Effector CD8-positive, alpha-beta T cell (primary cell): Measurements from ENCODE around the gene TNNC2.
A peak's percentile ranks its signal among the peaks of the same experiment; 100 is the strongest.
"Not testable (repeated sequence)": the region's sequence is repeated elsewhere in the genome, so short reads cannot be mapped to it uniquely, and the experiment has no call there.

ENCODE experiments used
- DNase-seq: peaks from one replicate; lab custom pipeline; 2025; lab: John Stamatoyannopoulos, UW

Gene TNNC2

GRCh38 chr20:45822857-45823256 lies 4.3 kb downstream of the TNNC2 start:
- DNase-seq: no peak

DNA sequence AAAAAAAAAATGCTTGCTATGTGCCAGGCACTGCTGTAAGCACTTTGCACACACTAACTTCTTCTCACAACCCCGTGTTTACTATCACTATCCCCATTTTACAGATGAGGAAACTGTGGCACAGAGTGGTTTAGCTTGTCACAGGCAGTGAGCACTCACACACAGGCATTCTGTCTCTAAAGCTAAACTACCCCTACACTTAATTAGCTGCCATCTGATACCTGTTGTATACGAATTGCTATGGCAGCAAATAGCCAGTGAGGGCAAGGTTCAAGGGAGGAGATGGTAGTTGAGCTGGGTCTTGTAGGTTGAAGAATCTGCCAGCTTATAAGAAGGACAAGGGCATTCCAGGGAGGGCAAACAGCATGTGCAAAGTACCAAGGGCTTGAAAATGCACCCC lies 5.2 kb downstream of the TNNC2 start:
- DNase-seq: no peak

- DNase-seq: no peak
These were observed 7.6 kb downstream of the TNNC2 start for GRCh38 chr20:45819466-45819865.

DNA sequence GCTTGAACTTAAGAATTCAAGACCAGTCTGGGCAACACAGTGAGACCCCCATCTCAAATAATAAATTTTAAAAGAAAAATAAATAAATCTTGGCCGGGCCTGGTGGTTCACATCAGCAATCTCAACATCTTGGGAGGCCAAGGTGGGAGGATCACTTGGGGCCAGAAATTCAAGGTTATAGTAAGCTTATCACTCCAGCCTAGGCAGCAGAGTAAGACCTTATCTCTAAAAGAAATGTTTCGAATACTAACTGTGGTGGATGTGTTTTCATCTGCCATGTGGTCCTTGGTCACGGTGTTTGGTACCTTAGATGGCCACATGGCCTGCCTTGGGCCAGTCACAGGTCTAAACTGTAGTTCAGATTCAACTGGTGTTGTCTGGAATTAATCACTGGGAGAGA lies 8.9 kb downstream of the TNNC2 start:
- DNase-seq: no peak

GRCh38 chr20:45817376-45818194 lies 9.5 kb downstream of the TNNC2 start:
- no peak for DNase-seq

DNA sequence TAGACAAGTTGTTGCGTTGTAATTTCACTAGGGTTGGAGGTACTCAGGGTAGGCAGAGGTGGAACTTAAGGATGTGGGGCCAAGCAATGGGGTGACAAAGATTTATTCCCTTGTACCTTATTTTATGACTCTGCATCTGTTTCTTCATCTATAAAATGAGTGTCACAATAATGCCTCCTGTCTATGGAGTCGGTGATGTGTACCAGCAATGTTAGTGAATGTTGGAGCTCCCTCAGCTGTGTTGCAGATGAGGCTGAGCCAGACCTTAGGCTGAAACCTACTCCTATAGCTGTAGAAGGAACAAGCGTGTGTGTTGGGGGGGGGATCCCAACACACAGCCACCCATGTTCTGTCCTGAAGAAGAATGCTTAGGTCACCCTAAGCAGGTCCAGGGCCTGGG lies 10.2 kb downstream of the TNNC2 start:
- DNase-seq: no peak

DNA sequence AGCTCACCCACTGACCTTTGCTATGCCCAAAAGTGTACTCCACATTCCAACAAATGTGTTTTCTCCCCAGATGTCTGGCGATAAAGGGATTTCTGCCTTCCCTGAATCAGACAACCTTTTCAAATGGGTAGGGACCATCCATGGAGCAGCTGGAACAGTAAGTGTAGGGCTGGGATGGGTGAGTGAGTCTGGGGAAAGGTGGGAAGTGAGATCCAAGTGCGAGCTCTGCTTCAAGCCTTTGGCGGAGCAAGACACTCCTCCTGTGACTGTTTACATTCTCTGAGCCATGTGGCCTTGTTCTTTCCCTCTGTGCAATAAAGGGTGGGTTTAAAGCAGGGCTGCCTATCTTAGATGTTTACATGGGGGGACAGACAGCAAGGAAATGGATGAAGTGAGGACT lies 12.8 kb downstream of the TNNC2 start:
- no peak for DNase-seq

DNA sequence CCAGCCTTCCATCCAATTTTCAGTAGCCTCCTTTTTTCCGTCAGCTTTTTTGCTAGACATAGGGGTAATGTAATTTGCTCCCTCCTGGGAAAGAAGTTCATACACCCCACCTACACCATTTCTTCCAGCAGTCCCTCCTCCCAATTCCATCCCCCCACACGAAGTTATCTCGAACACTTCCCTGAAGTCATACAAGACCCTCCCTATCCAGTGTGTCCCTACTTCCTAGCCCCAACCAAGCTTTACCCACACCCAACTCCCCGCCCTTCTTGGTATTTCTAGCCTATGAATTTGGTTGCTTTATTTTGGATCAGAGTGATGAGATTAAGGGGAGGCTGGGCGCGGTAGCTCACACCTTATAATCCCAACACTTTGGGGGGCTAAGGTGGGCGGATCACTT lies 13.6 kb downstream of the TNNC2 start:
- no peak for DNase-seq

DNA sequence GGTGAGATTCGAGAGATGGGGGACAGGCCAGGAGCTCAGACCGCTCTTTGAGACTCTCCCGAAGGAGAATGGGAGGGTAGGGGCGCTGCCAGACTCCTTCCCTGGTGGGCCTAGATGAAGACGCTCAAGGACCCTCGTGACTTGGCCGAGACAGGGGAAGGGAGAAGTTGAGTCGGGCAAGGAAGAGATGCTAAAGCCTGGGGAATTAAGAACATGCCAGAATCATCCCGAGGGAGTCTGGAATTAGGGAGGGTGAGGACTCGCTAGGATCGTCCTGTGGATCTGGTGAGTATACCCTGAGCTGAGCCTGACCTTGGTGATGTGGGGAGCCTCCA lies 14.1 kb downstream of the TNNC2 start:
- no peak for DNase-seq

DNA sequence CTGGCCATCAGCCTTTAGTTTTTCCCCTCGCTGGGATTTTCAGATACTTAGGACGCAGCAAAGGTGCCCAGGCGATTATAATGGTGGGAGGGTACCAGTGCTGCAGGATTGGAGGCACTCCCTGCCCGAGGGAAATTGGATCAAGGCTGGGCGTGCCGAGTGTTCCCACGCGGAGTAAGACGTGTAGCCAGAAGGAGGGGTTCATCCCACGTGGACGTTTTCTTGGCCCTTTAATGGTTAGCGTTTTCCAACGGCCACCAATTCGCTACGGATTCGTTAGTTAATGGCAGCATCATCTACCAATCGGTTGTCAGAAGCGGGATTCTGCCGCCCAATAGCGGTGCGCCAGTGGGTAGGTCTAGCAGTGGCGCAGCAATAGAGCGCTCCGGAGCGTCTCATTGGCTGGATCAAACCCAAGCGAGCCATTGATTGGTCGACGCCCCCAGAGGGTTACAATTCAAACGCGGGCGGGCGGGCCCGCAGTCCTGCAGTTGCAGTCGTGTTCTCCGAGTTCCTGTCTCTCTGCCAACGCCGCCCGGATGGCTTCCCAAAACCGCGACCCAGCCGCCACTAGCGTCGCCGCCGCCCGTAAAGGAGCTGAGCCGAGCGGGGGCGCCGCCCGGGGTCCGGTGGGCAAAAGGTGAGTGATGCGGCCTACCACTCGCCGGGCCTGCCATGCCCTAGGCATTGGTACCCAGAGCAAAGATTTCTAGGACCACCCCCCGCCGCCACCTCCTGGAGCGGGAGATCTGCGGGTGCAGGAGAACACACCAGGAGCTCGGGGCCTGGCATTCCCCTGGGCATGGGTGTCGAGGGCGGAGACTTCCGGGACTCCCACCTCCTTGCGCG lies 14.7 kb downstream of the TNNC2 start, which contains the start of gene UBE2C:
Gene UBE2C, plus strand, starts transcription at position 488 of the 849 bp plus-strand sequence. Its CDS starts 52 bp downstream, at position 540.
- DNase-seq: peak; percentile 92

GRCh38 chr20:45810191-45810970 lies 16.7 kb downstream of the TNNC2 start:
- no peak for DNase-seq

- no peak for DNase-seq
These were observed 25.3 kb downstream of the TNNC2 start for GRCh38 chr20:45801851-45802250.

DNA sequence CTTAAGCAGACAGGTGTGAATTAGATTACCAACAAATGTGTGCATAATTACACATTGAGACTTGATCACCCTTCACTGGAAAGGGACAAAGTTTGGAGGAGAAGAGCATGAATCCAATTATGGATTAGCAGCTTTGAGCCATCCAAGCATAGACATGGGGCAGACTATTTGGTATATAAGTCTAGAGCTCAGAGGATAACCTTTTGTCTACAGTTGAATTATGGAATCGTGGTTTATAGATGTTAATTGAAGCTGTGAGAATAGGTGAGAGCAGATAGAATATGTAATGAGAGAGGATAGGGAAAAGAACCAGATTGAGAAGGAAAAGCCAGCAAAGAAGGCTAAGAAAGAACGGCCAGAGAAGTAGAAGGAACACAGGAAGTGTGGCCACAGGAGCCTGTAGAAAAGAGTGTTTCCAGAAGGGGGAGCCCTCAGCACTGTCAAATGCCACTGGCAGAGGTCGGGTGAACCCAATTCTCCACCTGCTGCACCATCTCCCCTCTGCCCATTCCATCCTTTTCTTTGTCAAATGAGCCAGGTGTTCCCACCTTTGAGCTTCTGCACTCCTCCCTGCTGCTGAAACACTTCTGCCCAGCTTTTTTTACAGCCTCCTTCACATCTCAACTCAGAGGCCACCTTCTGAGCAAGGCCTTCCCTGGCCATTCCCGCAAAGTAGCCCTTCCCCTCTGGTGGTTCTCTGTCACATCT lies 28.0 kb downstream of the TNNC2 start:
- DNase-seq: peak; percentile 24

- DNase-seq: not testable (repeated sequence)
These were observed 29.2 kb downstream of the TNNC2 start for GRCh38 chr20:45797955-45798354.

DNA sequence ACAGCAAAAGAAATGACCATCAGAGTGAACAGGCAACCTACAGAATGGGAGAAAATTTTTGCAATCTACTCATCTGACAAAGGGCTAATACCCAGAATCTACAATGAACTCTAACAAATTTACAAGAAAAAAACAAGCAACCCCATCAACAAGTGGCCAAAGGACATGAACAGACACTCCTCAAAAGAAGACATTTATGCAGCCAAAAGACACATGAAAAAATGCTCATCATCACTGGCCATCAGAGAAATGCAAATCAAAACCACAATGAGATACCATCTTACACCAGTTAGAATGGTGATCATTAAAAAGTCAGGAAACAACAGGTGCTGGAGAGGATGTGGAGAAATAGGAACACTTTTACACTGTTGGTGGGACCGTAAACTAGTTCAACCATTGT lies 29.6 kb downstream of the TNNC2 start:
- DNase-seq: not testable (repeated sequence)

DNA sequence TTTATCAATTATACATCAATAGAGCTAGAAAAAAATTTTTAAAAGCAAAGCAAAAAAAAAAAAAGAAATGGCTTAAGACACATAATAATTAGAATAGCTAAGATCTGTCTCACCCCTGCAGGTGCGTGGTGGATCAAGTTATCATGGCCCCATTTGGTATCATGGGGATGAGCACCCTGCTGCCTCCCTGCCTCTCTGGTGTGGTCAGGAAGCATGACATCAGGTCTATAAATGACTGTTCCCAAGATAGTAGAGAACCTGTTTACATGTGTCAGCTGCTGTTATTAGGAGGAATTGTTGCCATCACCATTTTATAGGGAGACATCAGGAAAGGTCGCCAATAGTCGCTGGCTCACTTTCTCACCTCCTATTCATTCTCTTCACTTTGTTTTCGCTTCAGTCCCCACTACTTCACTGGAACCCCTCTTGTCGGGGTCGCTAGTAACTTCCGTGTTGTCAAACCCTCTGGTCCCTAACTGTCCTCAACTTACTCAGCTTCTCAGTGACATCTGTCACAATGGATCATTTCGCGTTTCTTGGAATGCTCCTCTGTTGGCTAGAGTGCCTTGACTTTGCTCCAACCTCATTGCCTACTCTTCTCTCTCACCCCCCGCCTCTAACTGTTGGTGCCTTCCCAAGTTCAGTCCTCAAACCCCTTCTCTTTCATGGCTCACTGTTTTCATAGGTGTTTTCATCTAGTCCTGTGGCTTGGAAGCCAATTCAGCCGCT lies 30.6 kb downstream of the TNNC2 start:
- no peak for DNase-seq

GRCh38 chr20:45792317-45793118 lies 34.6 kb downstream of the TNNC2 start:
- no peak for DNase-seq

DNA sequence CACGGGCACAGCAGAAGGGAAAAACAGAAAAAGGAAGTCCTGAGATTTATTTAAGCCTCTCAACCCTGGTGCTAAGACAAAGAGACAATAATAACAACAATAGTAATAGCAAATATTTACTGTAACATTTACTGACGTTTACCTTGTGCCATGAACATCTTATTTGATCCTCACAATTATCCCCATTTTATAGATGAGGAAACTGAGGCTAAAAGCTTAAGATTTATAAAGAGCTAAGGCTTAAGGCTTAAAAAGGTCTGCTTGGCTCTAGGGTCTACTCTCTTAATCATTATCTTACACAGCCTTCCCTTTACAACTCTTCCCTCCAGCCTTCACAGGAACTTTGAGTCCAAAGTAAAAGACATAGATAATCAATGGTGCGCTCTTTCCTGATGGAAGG lies 38.8 kb downstream of the TNNC2 start:
- DNase-seq: no peak

GRCh38 chr20:45783656-45784294 lies 43.3 kb downstream of the TNNC2 start:
- DNase-seq: no peak

DNA sequence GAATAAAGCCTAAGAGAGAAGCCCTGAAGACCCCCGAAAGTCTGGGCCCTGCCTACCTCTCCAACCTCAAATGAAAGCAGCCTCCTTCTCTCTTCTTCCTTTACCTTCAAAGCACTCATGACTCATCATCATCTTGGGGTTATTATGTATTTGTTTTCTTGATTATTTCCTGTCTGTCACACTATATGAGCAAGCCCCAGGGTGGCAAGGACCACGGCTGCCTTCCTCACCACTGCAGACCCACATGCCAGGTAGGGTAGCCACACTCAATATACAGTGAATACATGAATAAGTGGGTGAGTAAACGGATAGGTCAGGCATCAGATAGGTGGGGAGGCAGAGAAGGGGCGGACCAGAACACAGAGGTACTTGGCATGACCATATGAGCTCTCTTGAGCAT lies 44.2 kb downstream of the TNNC2 start:
- DNase-seq: no peak
